GM19468 (cell line): ENCODE results near the gene TP53AIP1.
A peak's percentile ranks its signal among the peaks of the same experiment; 100 is the strongest.

Source experiments
- ATAC-seq: cut with Tn5 transposase; IDR thresholded peaks from one replicate; pipeline ENCODE4 v1.9.1; 2021; ENCODE audit warnings: mild to moderate bottlenecking, moderate library complexity, moderate number of reproducible peaks; ENCODE audit not compliant: unreplicated experiment; ENCODE audit errors: extremely low read depth

TP53AIP1 gene

DNA sequence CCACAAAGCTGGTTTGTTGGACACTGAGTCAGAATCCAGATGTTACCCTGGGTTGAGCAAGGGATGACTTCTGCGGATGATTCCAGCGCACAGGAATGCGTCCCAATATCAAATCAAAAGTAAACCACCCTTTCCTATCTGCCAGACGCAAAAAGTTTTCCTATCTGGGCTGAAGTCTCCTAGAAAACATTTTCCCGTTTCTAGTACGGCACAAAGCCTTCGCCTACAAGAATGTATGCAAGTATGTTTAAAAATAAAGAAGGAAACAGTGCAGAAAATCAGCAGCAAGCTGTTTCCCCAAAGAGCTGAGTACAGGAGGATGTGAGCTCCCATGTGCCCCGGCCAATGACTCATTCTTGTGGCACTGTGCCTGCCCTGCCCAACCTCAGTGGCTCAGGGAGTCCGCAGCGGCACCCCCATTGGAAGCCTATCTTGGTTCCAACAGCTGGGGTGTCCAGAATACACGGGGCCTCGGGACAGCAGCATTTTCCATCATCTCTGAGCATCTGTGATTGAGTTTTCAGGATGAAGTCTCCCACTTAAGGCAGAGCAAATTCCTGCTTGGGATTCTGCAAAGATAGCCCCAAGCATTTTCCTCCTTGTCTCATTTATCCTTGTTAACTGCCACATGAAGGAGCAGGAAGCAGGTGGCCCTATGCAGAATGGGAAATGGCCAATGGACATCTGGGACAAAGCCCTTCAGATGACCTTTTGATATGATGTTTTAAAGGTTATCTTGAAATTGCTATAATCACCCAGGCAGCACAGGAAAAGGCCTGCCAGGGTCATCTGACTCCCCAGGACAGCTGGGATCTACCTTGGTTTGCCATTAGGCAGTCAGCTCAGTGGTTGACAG lies 34.1 kb downstream of the TP53AIP1 start:
- no peak for ATAC-seq

DNA sequence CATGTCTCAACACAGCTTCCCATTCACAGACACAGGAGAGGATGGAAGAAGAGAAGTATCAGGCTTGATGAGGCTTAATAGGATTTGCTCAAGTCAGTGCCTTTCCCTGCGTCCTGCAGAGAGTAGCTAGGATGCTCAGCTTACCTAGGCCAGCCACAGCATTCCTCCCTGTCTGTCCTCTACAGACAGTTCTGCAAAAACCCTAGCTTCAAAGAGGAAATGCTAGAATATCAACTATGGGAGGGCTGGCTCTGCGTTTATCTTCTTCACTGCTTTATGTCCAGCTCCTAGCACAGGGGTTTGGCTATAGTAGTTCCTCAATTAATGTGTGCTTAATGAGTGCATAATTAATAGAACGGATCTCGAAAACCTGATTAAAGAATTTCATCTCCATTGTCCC lies 35.1 kb downstream of the TP53AIP1 start:
- ATAC-seq = no peak

DNA sequence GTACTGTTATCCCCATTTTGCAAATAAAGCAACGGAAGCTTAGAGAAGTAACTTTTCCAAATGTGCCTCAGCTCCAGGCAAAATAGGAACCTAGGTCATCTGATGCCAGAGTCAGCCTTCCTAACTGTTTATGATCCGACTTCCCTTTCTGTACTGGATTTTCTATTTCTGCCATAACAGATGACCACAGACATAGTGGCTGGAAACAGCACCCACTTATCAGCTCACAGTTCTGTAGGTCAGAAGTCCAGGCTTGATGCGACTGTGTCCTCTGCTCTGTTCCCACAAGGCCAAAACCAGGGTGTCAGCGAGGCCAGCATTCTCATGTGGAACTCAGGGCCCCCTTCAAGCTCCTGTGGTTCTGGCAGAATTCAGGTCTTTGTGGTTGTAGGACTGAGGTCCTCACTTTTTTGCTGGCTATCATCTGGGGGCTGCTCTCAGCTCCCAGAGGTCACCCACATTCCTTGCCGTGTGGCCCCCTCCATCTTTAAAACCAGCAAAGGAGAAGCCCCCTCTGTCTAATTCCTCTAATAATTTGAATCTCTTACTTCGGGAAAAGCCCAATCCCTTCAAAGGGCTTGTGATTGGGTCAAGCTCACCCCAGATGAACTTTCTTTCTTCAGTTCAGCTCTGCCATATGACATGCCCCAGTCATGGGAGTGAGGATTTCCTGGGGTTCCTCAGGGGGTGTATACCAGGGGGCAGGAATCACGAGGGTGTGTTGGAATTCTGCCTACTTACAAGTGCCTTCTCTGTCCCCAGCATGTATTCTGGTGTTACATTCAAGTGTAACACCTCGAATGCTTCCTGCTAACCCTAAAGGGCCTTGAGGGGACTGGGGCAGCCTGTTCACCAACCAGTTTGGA lies 36.3 kb downstream of the TP53AIP1 start:
- ATAC-seq = no peak

DNA sequence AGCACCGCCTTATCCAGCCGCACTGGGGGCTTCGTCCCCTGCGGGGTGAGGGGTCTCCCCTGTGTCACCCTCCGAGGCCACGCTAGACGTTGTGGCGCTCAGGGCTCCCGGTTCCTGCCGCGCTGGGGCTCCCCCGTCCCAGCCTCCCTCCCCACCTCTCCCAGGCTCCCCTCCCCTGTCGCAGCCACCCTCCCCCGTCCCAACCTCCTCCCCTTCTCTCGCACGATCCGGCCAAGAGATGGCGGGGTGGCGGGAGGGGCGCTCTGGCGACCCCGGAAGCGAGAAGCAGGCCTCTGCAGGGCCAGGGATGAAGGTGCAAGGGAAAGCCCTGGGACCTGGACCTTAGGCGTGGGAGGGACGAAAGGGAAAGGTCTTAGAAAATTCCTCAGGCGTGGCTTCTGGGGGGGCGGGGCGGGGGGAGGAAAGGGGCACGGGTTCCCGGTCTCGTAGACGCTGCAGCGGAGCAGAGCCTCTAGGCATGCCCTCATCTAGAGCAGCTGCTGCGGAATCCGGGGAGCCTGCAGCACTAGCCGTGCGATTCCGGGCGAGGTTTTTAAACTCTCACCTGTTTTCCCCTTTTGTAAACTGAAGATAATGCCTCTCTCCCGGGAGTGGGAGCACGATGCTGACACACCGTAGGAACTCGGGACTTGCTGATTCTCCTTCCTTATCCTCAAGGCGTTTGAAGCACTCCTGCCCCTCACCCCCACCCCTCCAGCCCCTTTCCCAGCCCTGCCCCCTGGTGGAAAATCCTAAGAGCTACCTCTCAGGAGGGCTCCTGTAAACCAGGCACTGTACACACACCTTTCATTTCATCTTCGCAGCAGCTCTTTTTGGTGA lies 37.1 kb downstream of the TP53AIP1 start:
- ATAC-seq = peak; percentile 38

DNA sequence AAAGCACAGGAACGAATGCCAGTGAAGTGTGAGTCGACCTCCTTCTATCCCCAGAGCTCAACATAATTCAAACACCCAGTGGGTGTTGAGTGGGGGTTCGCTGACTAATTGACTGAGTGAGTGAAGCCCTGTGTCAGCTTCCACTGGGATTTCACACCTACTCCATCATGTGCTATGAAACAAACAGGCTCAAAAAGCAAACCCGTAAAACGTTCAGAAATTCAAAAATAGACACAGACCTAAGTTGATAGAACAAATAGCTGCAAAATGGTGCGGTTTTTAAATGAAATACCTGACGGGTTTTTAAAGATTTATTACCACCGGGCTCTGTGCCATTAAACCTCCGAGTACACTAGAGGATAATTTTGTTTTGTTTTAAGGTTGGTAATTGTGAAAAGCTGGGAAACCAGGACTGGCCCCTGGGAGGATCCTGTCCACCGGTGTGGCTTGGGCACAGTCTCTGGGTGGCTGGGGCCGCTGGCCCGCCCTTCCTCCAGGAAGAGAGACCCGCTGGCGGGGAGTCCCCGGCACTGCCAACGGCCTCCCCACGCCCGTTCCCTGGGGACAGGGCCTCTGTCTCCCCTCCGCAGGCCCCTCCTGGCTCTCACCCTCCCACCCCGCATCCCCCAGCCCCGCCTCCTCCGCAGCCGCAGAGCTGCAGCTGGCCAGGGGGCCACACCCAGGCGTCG lies 37.9 kb downstream of the TP53AIP1 start:
- no peak for ATAC-seq

DNA sequence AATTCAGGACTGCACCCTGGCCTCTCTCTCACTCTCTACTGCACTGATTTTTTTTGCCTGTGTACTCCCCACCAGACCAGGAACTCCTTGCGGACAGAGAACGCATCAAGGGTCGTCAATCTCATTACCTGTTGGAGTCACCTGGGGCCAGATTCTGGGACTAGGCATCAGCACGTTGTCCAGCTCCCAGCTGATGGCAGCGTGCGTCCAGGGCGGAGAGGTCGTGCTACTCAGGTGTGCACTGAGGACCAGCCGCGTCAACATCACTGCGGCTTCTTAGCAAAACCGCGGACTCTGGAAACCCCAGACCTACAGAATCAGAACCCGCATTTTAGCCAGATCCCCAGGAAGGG lies 38.4 kb downstream of the TP53AIP1 start:
- ATAC-seq = no peak

DNA sequence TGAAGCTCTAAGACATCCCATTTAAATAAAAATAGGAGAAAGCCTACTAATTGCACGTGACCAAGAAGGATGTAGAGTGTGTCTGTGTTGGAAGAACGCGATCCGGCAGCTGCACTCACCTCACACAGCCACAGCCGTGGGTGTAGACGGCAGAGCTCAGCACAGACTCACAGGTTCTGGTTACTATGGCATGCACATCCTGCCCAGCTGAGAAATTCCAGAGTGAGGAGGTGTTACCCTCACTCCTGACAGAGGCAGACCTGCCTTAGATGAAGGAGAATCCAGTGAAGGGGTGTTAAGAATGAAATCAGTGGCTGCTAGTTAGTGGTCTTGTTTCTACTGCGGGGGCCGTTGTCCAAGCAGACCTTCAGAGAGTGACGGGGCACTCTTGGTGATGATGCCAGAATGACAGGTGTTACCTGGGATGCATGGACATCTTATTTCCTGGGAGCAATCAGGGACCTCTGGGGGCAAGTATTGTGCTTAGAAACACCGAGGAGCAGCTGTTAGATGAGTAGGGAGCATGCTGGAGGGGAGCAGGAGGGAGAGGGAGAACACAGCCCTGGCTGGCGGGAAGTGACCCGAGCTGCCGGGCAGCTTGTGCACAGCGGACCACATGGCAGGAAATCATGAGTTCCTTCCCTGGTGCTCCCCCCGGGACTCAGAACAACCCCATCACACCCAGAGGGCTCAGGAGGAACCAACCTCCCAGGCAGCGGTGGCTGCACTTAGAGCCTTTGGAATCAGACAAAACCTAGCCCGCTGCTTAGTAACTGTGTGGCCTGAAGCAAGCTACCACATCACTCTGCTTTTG lies 39.2 kb downstream of the TP53AIP1 start:
- no peak for ATAC-seq

DNA sequence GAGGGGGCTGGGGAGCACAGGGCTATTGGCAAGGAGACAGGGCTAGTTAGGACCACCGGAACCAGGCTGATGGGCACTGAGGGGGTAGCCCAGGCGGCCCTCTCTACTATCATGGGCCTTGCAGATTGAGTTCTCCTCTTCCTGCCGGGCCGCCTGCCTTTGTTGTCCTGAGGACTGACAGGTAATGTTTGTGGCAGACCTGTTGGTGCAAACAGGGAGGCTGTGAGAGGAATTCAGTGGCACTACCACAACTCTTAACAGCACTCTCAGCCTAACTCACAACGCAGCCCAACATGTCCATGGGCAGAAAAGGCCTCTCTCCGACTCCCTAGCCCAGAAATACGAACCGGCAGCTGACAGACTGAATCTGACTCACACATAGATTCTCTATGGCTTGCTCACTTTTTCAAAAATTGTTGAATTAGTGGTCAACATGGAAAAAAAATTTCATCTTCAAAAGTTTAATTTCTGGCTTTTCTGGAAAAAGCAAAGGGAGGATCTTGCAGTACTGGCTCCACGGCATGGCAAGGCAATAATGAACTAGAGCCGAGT lies 40.1 kb downstream of the TP53AIP1 start:
- ATAC-seq = no peak

DNA sequence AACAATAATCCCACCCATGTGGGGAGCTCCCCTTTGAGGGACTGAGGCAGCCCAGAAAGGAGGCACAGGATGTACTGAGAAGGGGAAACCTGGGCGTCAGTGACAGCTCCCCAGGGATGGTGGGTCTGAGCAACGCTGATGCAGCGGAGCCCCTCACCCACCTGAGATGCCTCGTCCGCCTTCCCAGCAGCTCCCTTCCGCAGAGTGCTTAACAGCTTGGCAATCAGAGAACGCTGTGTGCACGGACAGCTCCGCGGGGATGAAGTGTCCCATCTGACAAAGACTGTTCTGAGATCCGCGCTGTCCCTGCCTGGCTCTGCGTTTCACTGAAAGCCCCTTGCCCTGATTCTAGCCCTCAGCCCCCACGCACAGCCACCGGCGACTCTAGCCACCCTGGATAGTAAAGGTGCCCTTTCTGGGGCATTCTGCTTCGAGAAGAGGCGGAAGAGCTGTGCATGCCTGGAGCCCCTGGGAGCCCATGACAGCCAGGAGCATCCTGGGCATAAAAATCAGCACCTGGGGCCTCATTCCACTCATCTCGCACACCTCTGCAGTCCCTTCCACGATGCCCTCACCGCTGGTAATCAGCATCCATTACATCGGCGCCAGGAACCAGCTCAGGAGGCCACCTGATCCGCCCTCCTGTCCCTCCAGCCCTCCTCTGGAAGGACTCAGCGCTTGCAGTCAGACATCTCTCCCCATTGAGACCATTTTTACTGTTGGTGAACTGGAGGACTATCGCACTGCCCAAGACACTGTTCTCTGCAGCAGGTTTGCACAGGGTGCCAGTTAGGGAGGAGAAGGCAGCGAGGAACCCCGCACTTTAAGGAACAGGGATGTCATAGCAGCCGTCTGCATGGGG lies 40.8 kb downstream of the TP53AIP1 start:
- ATAC-seq = no peak

DNA sequence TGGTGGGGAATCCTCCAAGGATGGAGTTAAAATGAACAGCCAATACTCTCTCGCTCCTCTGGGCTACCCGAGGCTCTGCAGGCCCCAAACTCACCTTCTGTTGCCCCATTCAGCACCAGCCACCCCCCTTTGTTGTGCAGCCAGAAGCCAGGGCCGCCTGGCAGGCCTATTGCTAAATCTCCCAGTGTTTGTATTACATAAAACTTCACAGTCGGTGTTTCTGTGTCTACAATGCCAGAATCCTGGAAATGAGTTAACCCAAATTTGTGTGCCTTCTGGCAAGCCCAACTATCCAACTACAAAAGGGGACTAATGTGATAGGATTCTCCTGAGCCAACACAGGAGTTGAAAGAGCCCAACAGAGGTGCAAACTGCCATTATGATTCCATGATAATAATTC lies 42.2 kb downstream of the TP53AIP1 start:
- ATAC-seq = no peak

DNA sequence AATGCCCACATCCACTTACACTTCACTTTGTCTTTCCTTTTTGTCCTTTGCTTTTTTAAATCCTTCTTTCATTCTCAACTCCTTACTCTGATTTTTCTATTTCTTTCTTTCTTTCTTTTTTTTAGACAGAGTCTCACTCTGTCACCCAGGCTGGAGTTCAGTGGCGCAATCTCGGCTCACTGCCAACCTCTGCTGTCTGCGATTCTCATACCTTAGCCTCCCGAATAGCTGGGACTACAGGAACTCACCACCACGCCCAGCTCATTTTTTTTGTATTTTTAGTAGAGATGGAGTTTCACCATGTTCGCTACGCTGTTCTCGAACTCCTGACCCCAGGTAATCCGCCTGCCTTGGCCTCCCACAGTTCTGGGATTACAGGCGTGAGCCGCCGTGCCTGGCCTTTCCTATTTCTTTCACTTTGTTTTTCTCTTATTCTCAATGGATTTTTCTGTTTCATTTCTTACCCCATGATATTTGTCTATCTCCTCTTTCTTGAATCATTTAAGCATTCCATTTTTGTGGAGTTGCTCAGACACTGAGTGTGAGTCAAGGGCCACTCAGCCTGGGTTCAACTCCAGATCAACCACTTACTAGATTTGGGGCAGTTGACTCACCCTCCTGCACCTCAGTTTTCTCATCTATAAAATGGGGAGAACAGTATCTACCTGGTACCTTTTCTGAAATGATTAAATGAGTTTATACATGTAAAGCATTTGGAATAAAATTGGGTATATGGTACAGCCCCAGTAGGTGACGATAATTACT lies 43.9 kb downstream of the TP53AIP1 start:
- no peak for ATAC-seq

DNA sequence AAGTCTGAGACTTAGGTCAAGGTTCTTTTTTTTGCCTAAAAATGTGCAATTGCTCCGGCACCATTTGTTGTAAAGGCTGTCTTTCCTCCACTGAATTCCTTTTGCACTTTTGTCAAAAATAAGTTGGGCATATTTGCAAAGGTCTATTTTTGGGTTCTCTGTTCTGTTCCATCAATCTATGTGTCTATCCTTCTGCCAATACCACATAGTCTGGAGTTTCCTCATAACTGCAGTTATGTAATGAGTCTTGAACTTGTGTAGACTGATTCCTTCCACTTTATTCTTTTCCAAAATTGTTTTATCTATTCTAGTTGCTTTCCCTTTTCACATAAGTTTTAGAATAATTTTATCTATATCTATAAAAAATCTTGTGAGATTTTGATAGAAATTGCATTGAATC lies 44.8 kb downstream of the TP53AIP1 start:
- ATAC-seq = no peak

DNA sequence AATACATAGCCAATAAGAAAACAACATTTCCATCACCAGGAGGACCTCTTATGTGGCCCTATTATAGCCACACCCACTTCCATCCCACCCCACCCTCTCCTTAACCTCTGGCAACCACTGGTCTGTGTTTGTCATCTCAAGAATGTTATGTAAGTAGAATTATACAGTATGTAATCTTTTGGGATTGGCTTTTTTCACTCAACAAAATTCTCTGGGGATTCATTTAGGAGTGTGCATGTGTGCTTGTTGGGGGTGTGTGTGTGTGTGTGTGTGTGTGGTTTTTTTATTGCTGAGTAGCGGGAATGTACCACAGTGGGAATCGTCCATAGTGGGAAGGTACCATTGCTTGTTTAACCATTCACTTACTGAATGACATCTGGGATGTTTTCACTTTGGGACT lies 46.3 kb downstream of the TP53AIP1 start:
- no peak for ATAC-seq

DNA sequence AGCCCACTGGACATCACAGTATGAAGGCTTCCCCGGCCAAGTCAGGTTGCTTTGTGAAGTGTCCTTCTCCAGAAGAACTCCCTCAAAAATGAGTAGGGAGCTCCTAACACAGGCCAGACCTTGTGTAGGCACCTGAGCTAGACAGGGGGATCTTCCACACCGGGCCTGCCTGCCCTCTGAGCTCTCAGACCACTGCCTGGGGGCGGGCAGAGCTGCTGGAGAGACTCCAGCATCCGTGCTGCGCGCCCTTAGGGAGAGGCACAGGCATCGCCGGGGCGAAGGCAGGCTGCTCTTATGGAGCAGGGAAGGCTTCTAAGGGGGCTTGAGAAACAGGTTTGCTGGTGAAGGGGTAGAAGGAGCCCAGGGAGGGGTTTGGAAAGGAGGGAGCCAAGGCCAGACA lies 47.1 kb downstream of the TP53AIP1 start:
- ATAC-seq = no peak

DNA sequence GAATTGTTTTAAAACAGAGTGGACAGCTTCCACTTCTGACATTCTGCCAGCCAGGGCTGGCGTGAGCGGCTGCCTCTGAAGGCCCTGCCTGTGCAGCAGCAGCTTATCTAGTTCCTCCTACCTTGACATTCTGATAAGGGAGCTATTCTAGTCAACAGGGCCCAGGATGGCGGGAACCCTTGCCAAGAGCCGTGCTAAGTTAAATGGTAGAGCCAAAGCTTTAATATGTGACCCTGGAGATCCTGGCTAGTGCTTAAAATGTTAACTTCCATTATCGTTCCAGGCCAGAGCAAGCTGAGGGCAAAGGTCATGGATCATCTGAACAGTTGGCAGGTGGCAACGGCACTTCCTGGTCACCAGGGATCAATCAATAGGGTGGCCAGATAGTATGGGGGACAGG lies 48.0 kb downstream of the TP53AIP1 start:
- no peak for ATAC-seq

DNA sequence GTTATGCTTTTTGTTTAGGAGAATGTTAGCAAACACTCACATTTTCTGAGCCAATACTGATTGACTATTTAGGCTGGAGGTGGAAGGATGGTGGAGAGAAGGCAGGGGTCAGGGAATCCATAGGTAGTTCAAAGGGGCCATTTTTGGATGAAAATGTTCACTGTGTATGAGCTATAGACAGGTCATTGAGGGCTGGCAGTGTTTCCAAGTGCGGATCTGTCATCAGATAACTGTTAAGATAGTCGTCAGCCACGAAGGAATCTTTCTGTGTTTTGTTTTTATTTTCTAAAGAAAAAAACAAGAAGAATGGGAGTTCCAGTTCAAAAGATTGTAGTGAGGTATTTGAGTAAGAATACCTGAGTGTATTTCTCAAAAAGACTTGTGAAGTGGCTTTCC lies 48.4 kb downstream of the TP53AIP1 start:
- no peak for ATAC-seq

DNA sequence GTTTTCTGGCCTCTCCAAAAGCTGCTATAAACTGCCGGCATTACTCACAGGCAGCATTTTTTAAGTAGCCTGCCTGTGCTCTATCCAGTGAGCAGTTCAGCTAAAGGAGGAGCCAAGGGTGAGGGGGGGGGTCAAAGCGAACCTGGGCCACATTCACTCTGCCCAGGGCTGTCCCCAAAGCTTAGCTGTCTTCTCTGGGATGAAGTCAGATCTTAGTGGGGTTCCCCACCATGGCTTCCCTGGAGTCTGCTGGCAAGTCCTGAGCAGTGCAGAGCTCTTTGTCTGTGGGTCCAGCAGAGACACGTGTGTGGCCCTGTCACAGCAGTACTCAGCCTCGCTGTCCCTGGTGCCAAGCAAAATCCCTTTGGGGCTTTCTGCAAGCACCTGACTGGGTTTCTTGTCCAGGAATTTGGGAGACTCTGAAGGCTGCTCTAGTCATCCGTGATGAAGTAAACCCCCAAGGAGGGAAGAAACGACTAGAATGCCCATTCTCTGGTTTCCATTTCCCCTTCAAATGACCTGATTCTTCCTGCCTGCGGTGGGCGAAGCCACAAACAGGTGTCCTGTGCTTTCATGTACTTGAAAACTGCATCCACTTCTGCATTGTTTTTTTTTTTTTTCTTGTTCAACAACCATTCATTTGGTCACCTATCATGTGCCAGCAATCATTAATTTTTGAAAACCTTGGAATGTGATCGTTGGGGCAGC lies 48.9 kb downstream of the TP53AIP1 start:
- peak; percentile 70 for ATAC-seq
